Measurements from ENCODE around the gene GRB14.

Gene GRB14

GRCh38 chr2:164570475-164570874 lies 50.8 kb downstream of the GRB14 start:
- no peak for DNase-seq (ENCODE audit: low read depth)
- TF ChIP-seq MAX (IDR thresholded peaks at IDR 0.05; ENCODE audit: low read depth, low read length) (no peak), POLR2A (IDR thresholded peaks at IDR 0.05; ENCODE audit: extremely low read depth, insufficient read length) (no peak)
- H3K4me3 ChIP-seq (ENCODE audit: low read depth, low read length) = no peak overlapping the region

GRCh38 chr2:164569378-164569777 lies 51.9 kb downstream of the GRB14 start:
- DNase-seq (ENCODE audit: low read depth) = no peak
- TF ChIP-seq POLR2A (IDR thresholded peaks at IDR 0.05; ENCODE audit: extremely low read depth, insufficient read length) = no peak
- TF ChIP-seq, protein P1, sequence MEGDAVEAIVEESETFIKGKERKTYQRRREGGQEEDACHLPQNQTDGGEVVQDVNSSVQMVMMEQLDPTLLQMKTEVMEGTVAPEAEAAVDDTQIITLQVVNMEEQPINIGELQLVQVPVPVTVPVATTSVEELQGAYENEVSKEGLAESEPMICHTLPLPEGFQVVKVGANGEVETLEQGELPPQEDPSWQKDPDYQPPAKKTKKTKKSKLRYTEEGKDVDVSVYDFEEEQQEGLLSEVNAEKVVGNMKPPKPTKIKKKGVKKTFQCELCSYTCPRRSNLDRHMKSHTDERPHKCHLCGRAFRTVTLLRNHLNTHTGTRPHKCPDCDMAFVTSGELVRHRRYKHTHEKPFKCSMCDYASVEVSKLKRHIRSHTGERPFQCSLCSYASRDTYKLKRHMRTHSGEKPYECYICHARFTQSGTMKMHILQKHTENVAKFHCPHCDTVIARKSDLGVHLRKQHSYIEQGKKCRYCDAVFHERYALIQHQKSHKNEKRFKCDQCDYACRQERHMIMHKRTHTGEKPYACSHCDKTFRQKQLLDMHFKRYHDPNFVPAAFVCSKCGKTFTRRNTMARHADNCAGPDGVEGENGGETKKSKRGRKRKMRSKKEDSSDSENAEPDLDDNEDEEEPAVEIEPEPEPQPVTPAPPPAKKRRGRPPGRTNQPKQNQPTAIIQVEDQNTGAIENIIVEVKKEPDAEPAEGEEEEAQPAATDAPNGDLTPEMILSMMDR (IDR thresholded peaks at IDR 0.05; ENCODE audit: low read depth, low read length) = no peak
- TF ChIP-seq MAX (IDR thresholded peaks at IDR 0.05; ENCODE audit: low read depth, low read length) = no peak
- TF ChIP-seq MYC (IDR thresholded peaks at IDR 0.05; ENCODE audit: low read depth, low read length) = no peak

GRCh38 chr2:164568317-164568716 lies 53.0 kb downstream of the GRB14 start:
- H3K4me3 ChIP-seq (ENCODE audit: low read depth, low read length) = no peak overlapping the region
- DNase-seq (ENCODE audit: low read depth) = no peak
- TF ChIP-seq MYC (IDR thresholded peaks at IDR 0.05; ENCODE audit: low read depth, low read length) (no peak), POLR2A (IDR thresholded peaks at IDR 0.05; ENCODE audit: extremely low read depth, insufficient read length) (no peak), MAX (IDR thresholded peaks at IDR 0.05; ENCODE audit: low read depth, low read length) (no peak)
- TF ChIP-seq, protein P1 (IDR thresholded peaks at IDR 0.05; ENCODE audit: low read depth, low read length) = no peak

More at GRCh38 chr2:164569378-164569777, 51.9 kb downstream of the GRB14 start:
- H3K4me3 ChIP-seq (ENCODE audit: low read depth, low read length) = no peak overlapping the region

- DNase-seq (ENCODE audit: low read depth) = no peak
- no peak for TF ChIP-seq MAX (IDR thresholded peaks at IDR 0.05; ENCODE audit: low read depth, low read length)
- TF ChIP-seq, protein P1 (IDR thresholded peaks at IDR 0.05; ENCODE audit: low read depth, low read length) = no peak
- no peak for TF ChIP-seq MYC (IDR thresholded peaks at IDR 0.05; ENCODE audit: low read depth, low read length)
- TF ChIP-seq POLR2A (IDR thresholded peaks at IDR 0.05; ENCODE audit: extremely low read depth, insufficient read length) = no peak
- H3K4me3 ChIP-seq (ENCODE audit: low read depth, low read length) = no peak overlapping the region
Measured at GRCh38 chr2:164567335-164567989, 53.8 kb downstream of the GRB14 start.

DNA sequence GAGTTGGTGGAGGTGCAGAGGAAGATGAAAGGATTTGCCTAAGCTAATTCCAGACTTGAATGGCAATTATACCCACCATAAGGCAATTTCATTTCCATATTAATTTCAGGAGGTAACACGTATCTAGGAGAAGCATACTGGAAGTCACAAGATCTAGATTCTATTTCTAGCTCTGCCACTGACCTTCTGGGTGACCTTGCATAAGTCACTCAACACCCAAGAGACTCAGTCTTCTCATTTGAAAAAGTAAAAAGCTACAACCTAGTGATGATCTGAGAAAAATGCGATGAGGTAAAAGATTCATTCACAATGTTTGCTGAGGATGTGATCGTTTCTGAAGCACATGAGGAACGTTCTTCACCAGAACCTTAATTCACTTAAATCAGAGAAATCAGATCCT lies 55.9 kb downstream of the GRB14 start:
- no peak overlapping the region for H3K4me3 ChIP-seq (ENCODE audit: low read depth, low read length)
- DNase-seq (ENCODE audit: low read depth) = no peak
- TF ChIP-seq, protein P1 (IDR thresholded peaks at IDR 0.05; ENCODE audit: low read depth, low read length) = no peak
- TF ChIP-seq MYC (IDR thresholded peaks at IDR 0.05; ENCODE audit: low read depth, low read length) (no peak), POLR2A (IDR thresholded peaks at IDR 0.05; ENCODE audit: extremely low read depth, insufficient read length) (no peak), MAX (IDR thresholded peaks at IDR 0.05; ENCODE audit: low read depth, low read length) (no peak)

GRCh38 chr2:164562666-164563065 lies 58.6 kb downstream of the GRB14 start:
- TF ChIP-seq POLR2A (IDR thresholded peaks at IDR 0.05; ENCODE audit: extremely low read depth, insufficient read length) (no peak), MYC (IDR thresholded peaks at IDR 0.05; ENCODE audit: low read depth, low read length) (no peak), MAX (IDR thresholded peaks at IDR 0.05; ENCODE audit: low read depth, low read length) (no peak)
- TF ChIP-seq, protein P1 (IDR thresholded peaks at IDR 0.05; ENCODE audit: low read depth, low read length) = no peak
- no peak overlapping the region for H3K4me3 ChIP-seq (ENCODE audit: low read depth, low read length)
- no peak for DNase-seq (ENCODE audit: low read depth)
